Myocyte (in vitro differentiated cells): ENCODE data around the gene CFAP47. TPM values are rescaled to one million over a fixed set of nuclear protein-coding genes. Genes with fewer than 3 reads are reported as not detected.
"Not testable (repeated sequence)": the region's sequence is repeated elsewhere in the genome, so short reads cannot be mapped to it uniquely, and the experiment has no call there.

Source experiments
- DNase-seq: peaks from one replicate; pipeline ENCODE4 v3.0.0-alpha.2; 2012; ENCODE audit warnings: low read depth
- total RNA-seq: library from RNA; depleted of rRNA; stranded (reverse); fragments of >200 nt; gene quantifications from 2 replicates; pipeline ENCODE4 v1.2.3, GENCODE V29; 2014

The CFAP47 gene
- total RNA-seq, 1 donor from 2014 or later: not detected

DNA sequence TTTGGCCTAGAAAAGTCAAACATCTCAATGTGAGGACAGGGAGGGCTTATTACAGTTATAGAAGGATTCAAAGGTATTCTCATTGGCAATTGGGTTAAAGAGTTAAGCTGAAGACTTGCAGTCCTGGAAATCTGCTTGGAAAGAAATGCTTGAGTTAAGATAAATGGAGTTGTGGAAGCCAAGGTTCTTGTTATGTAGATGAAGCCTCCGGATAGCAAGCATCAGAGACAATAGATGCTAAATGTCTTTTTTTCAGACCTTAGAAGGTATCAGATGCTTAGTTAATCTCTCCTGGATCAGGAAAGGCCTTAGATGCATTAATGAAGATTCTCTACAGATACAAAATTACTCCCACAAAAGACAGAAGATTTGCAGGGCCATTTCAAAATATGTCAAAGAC, 299.3 kb downstream of the CFAP47 start:
- no peak for DNase-seq

DNA sequence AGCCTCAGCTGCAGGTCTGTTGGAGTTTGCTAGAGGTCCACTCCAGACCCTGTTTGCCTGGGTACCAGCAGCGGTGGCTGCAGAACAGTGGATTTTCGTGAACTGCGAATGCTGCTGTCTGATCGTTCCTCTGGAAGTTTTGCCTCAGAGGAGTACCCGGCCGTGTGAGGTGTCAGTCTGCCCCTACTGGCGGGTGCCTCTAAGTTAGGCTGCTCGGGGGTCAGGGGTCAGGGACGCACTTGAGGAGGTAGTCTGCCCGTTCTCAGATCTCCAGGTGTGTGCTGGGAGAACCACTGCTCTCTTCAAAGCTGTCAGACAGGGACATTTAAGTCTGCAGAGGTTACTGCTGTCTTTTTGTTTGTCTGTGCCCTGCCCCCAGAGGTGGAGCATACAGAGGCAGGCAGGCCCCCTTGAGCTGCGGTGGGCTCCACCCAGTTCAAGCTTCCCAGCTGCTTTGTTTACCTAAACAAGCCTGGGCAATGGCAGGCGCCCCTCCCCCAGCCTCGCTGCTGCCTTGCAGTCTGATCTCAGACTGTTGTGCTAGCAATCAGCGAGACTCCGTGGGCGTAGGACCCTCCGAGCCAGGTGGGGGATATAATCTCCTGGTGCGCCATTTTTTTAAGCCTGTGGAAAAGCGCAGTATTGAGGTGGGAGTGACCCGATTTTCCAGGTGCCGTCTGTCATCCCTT, 315.4 kb downstream of the CFAP47 start:
- DNase-seq: not testable (repeated sequence)

DNA sequence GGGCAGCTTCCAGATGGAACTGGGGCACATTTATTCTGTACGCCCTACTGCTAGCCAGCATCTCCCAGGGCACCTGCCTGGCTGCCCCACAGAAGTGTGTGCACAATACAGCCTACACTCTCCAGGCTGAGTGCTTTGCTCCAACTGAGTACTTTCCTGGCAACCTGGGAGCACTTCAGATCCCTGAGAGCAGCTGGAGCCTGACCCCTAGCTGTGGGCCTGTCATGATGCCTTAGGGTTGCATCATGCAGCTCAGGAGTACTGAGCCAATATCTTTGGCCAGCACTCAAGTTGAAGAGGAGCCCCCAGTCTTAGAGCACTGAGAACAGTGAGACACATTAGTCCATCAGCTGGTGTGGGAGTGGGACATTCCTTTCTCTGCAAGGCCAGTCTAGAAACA, 321.9 kb downstream of the CFAP47 start:
- no peak for DNase-seq

DNA sequence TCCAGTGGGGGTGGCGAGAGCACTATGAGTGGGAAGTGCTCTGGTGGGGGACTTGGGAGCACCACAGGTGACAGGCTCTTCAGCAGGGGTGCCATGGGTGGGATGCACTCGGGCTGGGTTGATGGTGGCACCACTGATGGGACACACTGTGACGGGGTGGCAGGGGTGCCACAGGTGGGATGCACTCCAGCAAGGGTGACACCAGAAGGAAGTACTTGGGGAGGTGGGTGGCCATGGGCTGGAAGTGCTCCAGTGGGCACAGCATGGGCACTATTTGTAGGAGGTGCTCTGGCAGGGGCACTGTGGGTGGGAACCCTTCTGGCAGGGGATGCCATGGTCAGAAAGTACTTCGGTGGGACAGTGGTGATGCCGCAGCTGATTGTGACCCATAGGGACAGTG, 346.6 kb downstream of the CFAP47 start:
- no peak for DNase-seq

DNA sequence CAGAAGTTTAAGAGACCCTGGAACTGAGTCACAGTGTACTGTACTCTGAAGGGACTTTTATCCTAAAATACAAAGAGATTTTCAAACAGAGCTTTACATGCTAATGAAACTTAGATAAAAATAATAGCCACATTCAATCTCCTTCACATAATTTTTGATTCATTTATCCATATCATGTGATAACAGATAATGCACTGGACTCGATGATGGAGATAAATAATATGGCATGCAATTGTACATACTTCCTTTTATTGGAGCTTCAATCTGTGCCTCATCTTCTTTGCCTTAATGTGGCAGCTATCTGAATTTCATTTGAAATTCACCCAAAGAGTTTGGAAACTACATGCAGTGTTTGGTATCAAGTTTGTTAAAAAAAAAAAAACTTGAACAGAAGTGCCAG, 390.6 kb downstream of the CFAP47 start:
- no peak for DNase-seq

DNA sequence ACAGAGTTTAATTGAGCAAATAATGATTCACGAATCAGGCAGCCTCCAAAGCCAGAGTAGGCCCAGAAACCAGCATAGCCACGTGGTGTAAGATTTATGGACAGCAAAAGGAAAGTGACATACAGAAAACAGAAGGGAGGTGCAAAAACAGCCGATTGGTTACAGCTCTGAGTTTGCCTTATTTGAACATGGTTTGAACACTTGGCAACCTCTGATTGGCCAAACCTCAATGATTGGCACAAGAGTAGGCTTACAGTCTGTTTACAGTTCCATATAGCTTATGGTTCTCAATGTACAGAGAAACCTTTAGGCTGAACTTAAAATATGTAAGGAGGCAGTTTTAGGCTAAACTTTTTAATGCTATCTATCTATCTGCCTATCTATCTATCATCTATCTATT, 394.8 kb downstream of the CFAP47 start:
- no peak for DNase-seq

DNA sequence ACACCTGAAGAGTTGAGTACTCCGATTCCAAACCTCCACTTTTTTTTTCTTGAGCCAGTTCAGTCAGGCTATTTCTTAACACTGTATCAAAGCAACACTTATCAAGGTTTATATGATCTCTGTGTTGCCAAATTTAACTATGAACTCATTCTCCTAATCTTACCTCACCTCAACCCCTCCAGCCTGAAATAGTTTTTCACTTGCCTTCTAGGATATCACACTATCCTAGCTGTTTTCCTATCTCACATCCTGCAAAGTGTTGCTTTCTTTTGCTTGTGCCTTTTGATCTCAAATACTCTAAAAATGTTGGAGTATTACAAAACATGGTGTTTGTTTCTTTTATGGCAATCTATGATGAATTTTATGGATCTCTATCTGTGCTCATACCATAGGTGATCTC, 415.0 kb downstream of the CFAP47 start:
- peak; percentile 26 for DNase-seq

DNA sequence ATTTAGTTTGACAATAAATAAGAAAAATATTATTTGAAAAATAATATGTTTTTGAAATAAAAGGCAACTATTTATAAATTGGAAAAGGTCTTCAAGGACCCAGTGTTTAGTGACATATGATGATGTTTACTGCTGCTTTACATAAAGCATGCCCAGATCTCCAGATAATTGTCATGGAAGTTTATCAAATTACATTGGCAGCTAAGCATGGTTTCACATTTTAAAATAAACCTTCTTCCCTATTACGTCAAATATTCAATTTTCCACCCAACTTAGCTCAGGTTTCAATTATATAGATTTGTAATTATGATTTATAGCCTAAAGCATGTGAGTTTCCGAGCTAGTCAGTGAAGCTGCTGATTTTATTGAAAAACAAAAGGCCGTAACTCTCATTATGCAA, 417.2 kb downstream of the CFAP47 start:
- no peak for DNase-seq

DNA sequence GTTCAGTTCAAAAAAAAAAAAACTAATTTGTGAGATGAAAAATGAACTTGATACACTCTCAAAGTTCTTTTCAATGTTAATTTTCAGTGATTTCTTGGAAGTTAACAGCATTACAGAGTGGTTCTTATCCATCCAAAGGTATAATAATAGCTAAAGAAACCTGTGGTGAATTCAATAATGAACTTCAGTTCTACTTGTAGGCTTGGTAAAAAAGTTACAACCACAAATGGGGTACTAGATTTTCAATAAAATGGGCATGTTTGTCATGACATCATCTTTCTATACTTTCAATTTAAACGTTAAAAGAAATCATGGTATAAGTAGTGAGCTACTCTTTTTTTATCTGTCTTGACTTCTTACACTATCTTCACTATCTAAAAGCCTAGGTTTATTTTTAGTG, 424.8 kb downstream of the CFAP47 start:
- DNase-seq: no peak

DNA sequence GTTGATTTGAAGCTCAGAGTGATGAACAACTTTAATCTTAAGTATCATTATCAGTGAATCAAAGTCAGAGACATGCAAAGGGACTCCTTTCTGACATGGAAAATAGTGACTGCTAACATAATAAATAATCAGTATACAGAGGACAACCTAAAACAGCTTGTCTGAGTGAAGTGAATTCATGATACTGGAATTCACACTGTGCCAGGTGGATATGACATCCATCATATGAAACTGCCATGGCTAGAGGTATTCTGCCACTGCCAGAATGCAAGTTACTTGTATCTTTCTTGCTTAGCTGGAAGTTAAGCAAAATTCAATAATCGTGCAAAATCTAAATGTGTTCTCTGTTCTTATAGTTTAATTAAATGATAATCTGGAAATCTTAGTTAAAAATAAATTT, 429.0 kb downstream of the CFAP47 start:
- no peak for DNase-seq

DNA sequence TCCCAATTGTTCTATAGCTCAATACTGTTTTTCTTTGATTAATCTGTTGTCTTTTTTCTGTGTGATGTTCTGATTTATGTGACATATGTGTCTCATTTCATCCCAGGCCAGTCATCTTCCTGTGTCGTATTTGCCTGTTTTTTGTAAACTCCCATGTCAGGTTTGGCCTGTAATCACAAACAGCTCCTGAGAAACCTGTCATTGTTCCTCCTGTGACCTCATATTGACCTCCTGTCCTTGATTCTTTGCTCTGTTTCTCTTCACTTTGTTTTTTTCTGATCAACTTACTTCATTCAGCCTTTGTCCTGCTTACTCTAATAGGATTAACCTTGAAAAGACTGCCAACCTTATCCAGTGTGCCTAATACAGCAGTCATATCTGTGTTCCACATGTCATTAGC, 438.3 kb downstream of the CFAP47 start:
- DNase-seq: no peak

DNA sequence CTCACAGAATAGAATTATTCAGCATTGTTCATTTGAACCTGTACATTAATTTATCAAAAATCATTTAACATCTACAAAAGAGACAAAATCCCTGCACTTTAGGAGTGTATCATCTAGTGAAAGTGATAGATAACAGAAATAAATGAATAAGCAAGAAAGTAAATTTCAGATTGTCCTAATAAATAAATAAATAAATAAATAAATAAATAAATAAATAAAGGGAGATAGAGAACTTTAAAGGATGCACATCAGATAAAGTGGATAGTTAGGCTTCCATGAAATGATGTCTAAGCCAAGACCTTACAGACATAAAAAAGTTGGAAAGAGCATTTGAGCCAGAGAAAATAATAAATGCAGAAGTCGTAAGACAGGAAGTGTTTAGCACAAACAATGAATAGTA, 444.7 kb downstream of the CFAP47 start:
- no peak for DNase-seq

DNA sequence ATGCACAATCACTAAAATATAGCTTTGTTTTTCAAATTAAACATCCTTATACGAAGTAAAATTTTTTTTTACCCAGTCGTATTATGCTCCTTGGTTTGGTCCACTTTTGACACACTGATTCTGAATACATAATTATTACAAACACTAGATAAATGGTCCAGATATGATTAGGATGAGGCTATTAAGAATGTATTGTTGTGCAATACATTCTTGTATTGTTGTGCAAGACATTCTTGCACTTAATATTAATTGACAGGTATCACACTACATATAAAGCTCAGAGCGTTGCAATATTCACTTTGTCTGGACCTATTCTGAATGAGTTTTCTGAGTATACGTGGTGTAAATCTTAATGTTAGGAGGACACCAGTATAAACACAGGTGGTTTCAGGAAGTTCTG, 464.0 kb downstream of the CFAP47 start:
- DNase-seq: no peak

DNA sequence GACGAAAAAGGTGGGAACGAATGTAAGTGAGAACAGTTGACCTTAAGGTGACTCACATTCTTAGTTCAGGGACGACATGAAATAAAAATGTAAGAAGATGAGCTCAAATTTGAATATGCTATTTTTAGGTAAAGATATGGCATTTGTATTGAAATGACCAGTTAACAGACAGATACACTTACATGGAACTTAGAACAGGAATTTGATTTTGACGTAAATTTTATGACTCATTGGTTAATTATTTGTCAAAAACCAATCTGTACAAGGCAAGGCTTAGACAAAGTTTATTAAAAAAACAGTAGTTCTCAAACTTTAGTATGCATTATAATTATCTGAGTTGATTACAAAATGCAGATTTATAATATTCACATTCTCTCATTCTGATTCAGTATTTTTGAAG, 469.4 kb downstream of the CFAP47 start:
- DNase-seq: no peak

DNA sequence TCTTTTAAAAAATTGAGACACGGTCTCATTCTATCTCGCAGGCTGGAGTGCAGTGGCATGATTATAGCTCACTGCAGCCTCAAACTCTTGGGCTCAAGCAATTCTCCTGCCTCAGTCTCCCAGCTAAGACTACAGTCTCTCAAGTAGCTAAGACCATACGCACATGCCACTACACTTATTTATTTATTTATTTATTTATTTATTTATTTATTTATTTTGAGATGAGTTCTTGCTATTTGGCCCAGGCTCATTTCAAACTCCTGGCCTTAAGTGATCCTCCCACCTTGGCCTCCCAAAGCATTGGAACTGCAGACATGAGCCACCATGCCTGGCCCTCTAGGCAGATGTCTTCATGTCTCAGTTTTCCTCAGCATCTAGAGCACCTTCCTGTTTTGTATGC, 482.2 kb downstream of the CFAP47 start:
- DNase-seq: no peak

DNA sequence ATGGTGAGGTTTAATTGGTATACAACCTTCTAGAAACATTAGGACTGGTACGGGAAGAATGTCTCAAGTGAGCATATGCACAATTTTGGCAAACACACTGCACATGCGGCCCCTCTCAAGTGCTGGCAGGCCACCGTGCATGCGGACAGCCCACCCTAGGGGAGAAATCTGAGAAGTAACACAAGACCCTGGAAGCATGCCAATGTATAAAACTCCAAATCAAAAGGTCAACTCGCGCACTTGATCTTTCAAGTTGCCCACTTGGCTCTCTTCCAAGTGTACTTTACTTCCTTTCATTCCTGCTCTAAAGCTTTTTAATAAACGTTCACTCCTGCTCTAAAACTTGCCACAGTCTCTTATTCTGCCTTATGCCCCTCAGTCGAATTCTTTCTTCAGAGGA, 488.3 kb downstream of the CFAP47 start:
- DNase-seq: no peak

DNA sequence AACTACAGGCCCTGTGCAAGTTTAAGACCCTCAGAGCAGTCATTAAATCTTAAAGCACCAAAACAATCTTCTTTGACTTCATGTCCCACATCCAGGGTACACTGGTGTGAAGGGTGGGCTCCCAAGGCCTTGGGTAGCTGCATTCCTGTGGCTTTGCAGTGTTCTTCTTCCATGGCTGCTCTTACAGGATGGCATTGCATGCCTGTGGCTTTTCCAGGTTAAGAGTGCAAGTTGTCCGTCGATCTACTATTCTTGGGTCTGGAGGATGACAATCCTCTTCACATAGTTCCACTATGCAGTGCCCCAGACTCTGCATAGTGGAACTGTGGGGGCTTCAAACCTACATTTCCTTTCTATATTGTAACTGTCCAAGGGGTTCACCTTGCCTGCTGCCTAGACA, 494.5 kb downstream of the CFAP47 start:
- peak; percentile 37 for DNase-seq

DNA sequence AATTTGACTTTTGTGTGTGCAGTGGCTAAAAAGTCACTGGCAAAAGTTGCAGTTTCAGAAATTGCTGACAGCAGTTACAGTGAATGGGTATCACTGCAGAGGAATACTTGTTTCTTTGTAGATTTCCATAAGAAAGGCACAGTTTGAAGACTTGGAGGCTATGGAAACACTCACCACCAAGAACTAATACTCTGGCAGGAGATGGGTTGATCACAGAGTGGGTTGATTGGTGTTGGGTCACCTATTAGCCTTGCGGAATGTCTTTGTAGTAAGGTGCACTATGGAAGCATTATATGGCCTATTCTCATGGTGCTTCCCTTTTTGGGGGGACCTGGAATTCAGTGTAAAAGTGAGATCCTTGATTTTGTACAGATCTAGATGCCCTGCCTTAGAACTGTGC, 502.8 kb downstream of the CFAP47 start:
- no peak for DNase-seq

DNA sequence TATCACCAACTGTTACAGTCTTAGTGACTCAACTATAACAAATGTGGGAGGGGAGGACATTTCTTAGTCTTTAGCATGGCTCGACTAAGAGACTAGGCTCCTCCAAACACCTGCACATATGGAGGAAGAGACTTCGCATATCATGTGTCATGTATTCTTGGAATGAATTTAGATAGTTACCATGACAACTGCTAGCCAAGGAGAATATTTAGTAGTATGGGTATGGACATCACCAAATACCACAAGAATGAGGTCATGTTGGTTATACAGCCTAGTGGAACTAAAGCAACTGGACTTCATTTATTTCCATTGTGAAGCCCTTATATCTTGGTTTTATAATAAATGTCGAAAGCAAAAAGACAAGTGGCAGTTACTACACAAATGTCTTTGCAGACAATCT, 512.3 kb downstream of the CFAP47 start:
- DNase-seq: peak; percentile 44

DNA sequence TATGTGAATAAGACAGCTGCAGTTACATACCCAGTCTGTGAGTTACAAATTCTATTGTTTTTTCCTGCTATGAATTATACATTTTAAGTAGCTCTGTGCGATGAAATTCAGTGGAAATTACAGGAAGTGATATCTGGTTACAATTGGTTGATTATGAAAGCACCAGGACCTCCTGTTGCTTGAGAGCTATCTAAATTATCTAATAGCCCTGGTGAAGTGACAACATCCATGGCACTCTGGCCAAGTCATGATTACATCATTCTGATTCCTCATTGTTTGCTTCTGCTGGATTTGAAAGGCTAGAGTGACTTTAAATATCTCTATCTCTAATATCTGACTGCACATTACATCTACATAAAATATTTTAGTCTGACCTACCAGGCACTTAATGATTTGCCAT, 515.0 kb downstream of the CFAP47 start:
- DNase-seq: peak; percentile 13
